Progenitor cell of endocrine pancreas (in vitro differentiated cells): ENCODE data around the gene HAUS3. TPM values are rescaled to one million over a fixed set of nuclear protein-coding genes. Genes with fewer than 3 reads are reported as not detected.
A peak's percentile ranks its signal among the peaks of the same experiment; 100 is the strongest.

Source experiments
- DNase-seq: peaks from one replicate; pipeline ENCODE4 v3.0.0; 2021; ENCODE audit warnings: low spot score; ENCODE audit not compliant: unreplicated experiment
- H3K27ac Mint-ChIP-seq: 2 replicates; pipeline ENCODE4 v1.8.0; 2021; ENCODE audit warnings: mild to moderate bottlenecking, moderate library complexity, mixed read lengths
- H3K27me3 Mint-ChIP-seq: 2 replicates; pipeline ENCODE4 v1.8.0; 2021; ENCODE audit warnings: mixed read lengths
- H3K36me3 Mint-ChIP-seq: 2 replicates; pipeline ENCODE4 v1.8.0; 2022; ENCODE audit warnings: mixed read lengths; ENCODE audit not compliant: insufficient read depth
- H3K4me1 Mint-ChIP-seq: 2 replicates; pipeline ENCODE4 v1.8.0; 2021; ENCODE audit warnings: low read depth, mixed read lengths
- H3K4me3 Mint-ChIP-seq: 2 replicates; pipeline ENCODE4 v1.8.0; 2021; ENCODE audit warnings: low read depth, mild to moderate bottlenecking, moderate library complexity, mixed read lengths
- H3K9me3 Mint-ChIP-seq: 2 replicates; pipeline ENCODE4 v1.8.0; 2021; ENCODE audit warnings: low read depth, mixed read lengths
- CTCF ChIP-seq: fragments of 200-600 bp; sonication (generic); IDR thresholded peaks from one replicate; pipeline ENCODE4 v1.5.0; 2021; ENCODE audit warnings: antibody characterized with exemption, mild to moderate bottlenecking; ENCODE audit not compliant: unreplicated experiment
- long read RNA-seq: library from polyadenylated mRNA; unstranded; transcript quantifications from one replicate; pipeline ENCODE4 v2.0.0, GENCODE V29; 2020
- total RNA-seq: library from RNA; stranded (reverse); gene quantifications from 2 replicates; pipeline ENCODE4 v1.2.1, GENCODE V29; 2021

The HAUS3 gene
- 18.1 and 18.3 TPM in 2 replicates for total RNA-seq
- long read RNA-seq, full-length matches to known transcripts: 39 of 90 reads
- long read RNA-seq, partial matches to known transcripts: 38 of 90 reads
- long read RNA-seq, other reads (novel, unspliced or antisense): 13 of 90 reads

- Mint-ChIP-seq H3K9me3 (no peaks in the 10 kb centered on the region), H3K27ac (peak within 1 kb of the TSS; percentile 96)
- TF ChIP-seq CTCF: no peak
Measured at GRCh38 chr4:2241410-2242353, at the start of gene HAUS3, which contains the start of gene POLN. HAUS3 (minus strand) TSS chr4:2242121; CDS start chr4:2240946, 1,175 bp downstream. POLN (minus strand) TSS chr4:2242121; CDS start chr4:2229231, 12,890 bp downstream.

GRCh38 chr4:2290974-2291704 lies 49.2 kb upstream of the HAUS3 start:
- DNase-seq: no peak

More at GRCh38 chr4:2241410-2242353, at the start of gene HAUS3, which contains the start of gene POLN:
- peak; percentile 99 for DNase-seq
- no peaks in the 10 kb centered on the region for H3K27me3 Mint-ChIP-seq
- H3K36me3 Mint-ChIP-seq: no peaks in the 10 kb centered on the region
- peaks cover 16% of the 10 kb centered on the region for H3K4me1 Mint-ChIP-seq
- peak within 1 kb of the TSS; percentile 87 for H3K4me3 Mint-ChIP-seq

GRCh38 chr4:2290488-2290887 lies 48.6 kb upstream of the HAUS3 start:
- Mint-ChIP-seq H3K4me3 (no peak overlapping the region), H3K27me3 (no peaks in the 10 kb centered on the region), H3K4me1 (no peaks in the 10 kb centered on the region), H3K36me3 (peaks cover 2% of the 10 kb centered on the region), H3K9me3 (peaks cover 6% of the 10 kb centered on the region), H3K27ac (no peak overlapping the region)
- no peak for TF ChIP-seq CTCF
- no peak for DNase-seq

More at GRCh38 chr4:2290974-2291704, 49.2 kb upstream of the HAUS3 start:
- Mint-ChIP-seq H3K4me3 (no peak overlapping the region), H3K4me1 (peaks cover 1% of the 10 kb centered on the region), H3K27me3 (no peaks in the 10 kb centered on the region), H3K9me3 (peaks cover 6% of the 10 kb centered on the region), H3K36me3 (peaks cover 2% of the 10 kb centered on the region), H3K27ac (no peak overlapping the region)
- TF ChIP-seq CTCF: no peak

GRCh38 chr4:2289955-2290333 lies 48.0 kb upstream of the HAUS3 start:
- H3K4me3 Mint-ChIP-seq: no peak overlapping the region
- peaks cover 6% of the 10 kb centered on the region for H3K9me3 Mint-ChIP-seq
- DNase-seq: no peak
- no peaks in the 10 kb centered on the region for H3K27me3 Mint-ChIP-seq
- H3K4me1 Mint-ChIP-seq: no peaks in the 10 kb centered on the region
- H3K36me3 Mint-ChIP-seq: peaks cover 2% of the 10 kb centered on the region
- no peak for TF ChIP-seq CTCF
- no peak overlapping the region for H3K27ac Mint-ChIP-seq
